H9 (cell line): Measurements from ENCODE around the gene TPPP2. TPM values are rescaled to one million over a fixed set of nuclear protein-coding genes. Genes with fewer than 3 reads are reported as not detected.

Experiments used
- DNase-seq: peaks from one replicate; pipeline ENCODE4 v3.0.0-alpha.2; 2017
- H2AFZ ChIP-seq: one replicate; pipeline ENCODE4 v1.6.1; 2013; ENCODE audit warnings: mild to moderate bottlenecking, low read length, control low read depth, moderate library complexity
- H2AK5ac ChIP-seq: 2 replicates; pipeline ENCODE4 v1.6.1; 2013; ENCODE audit warnings: low read length, control low read depth, mixed read lengths; ENCODE audit not compliant: insufficient read length
- H2BK120ac ChIP-seq: one replicate; pipeline ENCODE4 v1.6.1; 2013; ENCODE audit warnings: low read depth, mild to moderate bottlenecking, low read length, control low read depth, inconsistent platforms; ENCODE audit not compliant: poor library complexity, severe bottlenecking
- H2BK12ac ChIP-seq: 2 replicates; pipeline ENCODE4 v1.6.1; 2013; ENCODE audit warnings: low read length, control low read depth, mixed read lengths, low read depth; ENCODE audit not compliant: insufficient read length
- H2BK15ac ChIP-seq: 2 replicates; pipeline ENCODE4 v1.6.1; 2013; ENCODE audit warnings: low read depth, low read length, control low read depth
- H2BK20ac ChIP-seq: one replicate; pipeline ENCODE4 v1.6.1; 2013; ENCODE audit warnings: low read depth, mild to moderate bottlenecking, low read length, control low read depth, inconsistent platforms; ENCODE audit not compliant: poor library complexity, severe bottlenecking
- H2BK5ac ChIP-seq: 2 replicates; pipeline ENCODE4 v1.6.1; 2013; ENCODE audit warnings: low read length, control low read depth, mixed read lengths; ENCODE audit not compliant: insufficient read length
- H3K14ac ChIP-seq: 2 replicates; pipeline ENCODE4 v1.6.1; 2013; ENCODE audit warnings: low read length, control low read depth; ENCODE audit not compliant: insufficient read depth
- H3K18ac ChIP-seq: 2 replicates; pipeline ENCODE4 v1.6.1; 2013; ENCODE audit warnings: low read depth, mild to moderate bottlenecking, mixed read lengths, low read length, control low read depth; ENCODE audit not compliant: insufficient read length
- H3K23ac ChIP-seq: 2 replicates; pipeline ENCODE4 v1.6.1; 2013; ENCODE audit warnings: low read length, control low read depth, mixed read lengths, low read depth; ENCODE audit not compliant: insufficient read length
- H3K23me2 ChIP-seq: 2 replicates; pipeline ENCODE4 v1.6.1; 2013; ENCODE audit warnings: low read depth, mild to moderate bottlenecking, mixed read lengths, low read length, control low read depth; ENCODE audit not compliant: insufficient read length, poor library complexity, severe bottlenecking
- H3K27ac ChIP-seq: 2 replicates; pipeline ENCODE4 v1.5.1; 2013; ENCODE audit warnings: low read length, control low read depth, mixed read lengths, low read depth; ENCODE audit not compliant: insufficient read length
- H3K27me3 ChIP-seq: 2 replicates; pipeline ENCODE4 v1.6.1; 2013; ENCODE audit warnings: low read length, control low read depth, inconsistent platforms; ENCODE audit not compliant: insufficient read depth
- H3K4ac ChIP-seq: 2 replicates; pipeline ENCODE4 v1.6.1; 2013; ENCODE audit warnings: low read depth, mild to moderate bottlenecking, control low read depth, inconsistent platforms, low read length, moderate library complexity
- H3K4me1 ChIP-seq: 2 replicates; pipeline ENCODE4 v1.6.1; 2013; ENCODE audit warnings: low read length, control low read depth, inconsistent platforms; ENCODE audit not compliant: insufficient read depth
- H3K4me2 ChIP-seq: 2 replicates; pipeline ENCODE4 v1.6.1; 2013; ENCODE audit warnings: low read length, control low read depth, mixed read lengths; ENCODE audit not compliant: insufficient read length, insufficient read depth
- H3K56ac ChIP-seq: 2 replicates; pipeline ENCODE4 v1.6.1; 2013; ENCODE audit warnings: low read depth, mild to moderate bottlenecking, mixed read lengths, low read length, control low read depth; ENCODE audit not compliant: insufficient read length
- H3K79me1 ChIP-seq: 2 replicates; pipeline ENCODE4 v1.6.1; 2013; ENCODE audit warnings: low read depth, mild to moderate bottlenecking, moderate library complexity, low read length, control low read depth, inconsistent platforms; ENCODE audit not compliant: insufficient read depth, poor library complexity, severe bottlenecking
- H3K79me2 ChIP-seq: 2 replicates; pipeline ENCODE4 v1.6.1; 2013; ENCODE audit warnings: low read length, control low read depth, inconsistent platforms; ENCODE audit not compliant: insufficient read depth
- H3K9ac ChIP-seq: 2 replicates; pipeline ENCODE4 v1.6.1; 2013; ENCODE audit warnings: low read length, control low read depth, mixed read lengths; ENCODE audit not compliant: insufficient read length; ENCODE audit errors: extremely low read depth
- H3K9me3 ChIP-seq: one replicate; pipeline ENCODE4 v1.6.1; 2013; ENCODE audit warnings: low read depth, low read length, inconsistent platforms; ENCODE audit not compliant: control insufficient read depth
- H3T11ph ChIP-seq: one replicate; pipeline ENCODE4 v1.6.1; 2013; ENCODE audit warnings: mild to moderate bottlenecking, low read length, control low read depth, inconsistent platforms
- H4K20me1 ChIP-seq: one replicate; pipeline ENCODE4 v1.6.1; 2013; ENCODE audit not compliant: control insufficient read depth, insufficient read length, insufficient read depth
- H4K5ac ChIP-seq: 2 replicates; pipeline ENCODE4 v1.6.1; 2013; ENCODE audit warnings: low read depth, mild to moderate bottlenecking, mixed read lengths, low read length, control low read depth; ENCODE audit not compliant: insufficient read length
- H4K8ac ChIP-seq: replicated peaks from 2 replicates; pipeline ENCODE4 v1.6.1; 2013; ENCODE audit warnings: low read length, control low read depth, mixed read lengths, low read depth; ENCODE audit not compliant: insufficient read length
- H4K91ac ChIP-seq: 2 replicates; pipeline ENCODE4 v1.6.1; 2013; ENCODE audit warnings: low read depth, mild to moderate bottlenecking, moderate library complexity, mixed read lengths, low read length, control low read depth; ENCODE audit not compliant: insufficient read length
- H3K27ac Mint-ChIP-seq, 3 experiments: 2 replicates in 2 of 3; 3 replicates in 1 of 3; pipeline ENCODE4 v1.8.0; 2020 to 2021; ENCODE audit warnings: mixed read lengths in 3 of 3, mild to moderate bottlenecking in 1 of 3, moderate library complexity in 1 of 3
- H3K27me3 Mint-ChIP-seq: 2 replicates; pipeline ENCODE4 v1.8.0; 2021; ENCODE audit warnings: low read depth, mild to moderate bottlenecking, moderate library complexity, mixed read lengths
- H3K36me3 Mint-ChIP-seq, 3 experiments: 2 replicates in 2 of 3; 3 replicates in 1 of 3; pipeline ENCODE4 v1.8.0; 2020 to 2021; ENCODE audit warnings: low read depth in 3 of 3, mixed read lengths in 3 of 3; ENCODE audit not compliant: insufficient read depth in 1 of 3
- H3K4me1 Mint-ChIP-seq, 2 experiments: 2 replicates each; pipeline ENCODE4 v1.8.0; 2020; ENCODE audit warnings: mixed read lengths in 2 of 2
- H3K4me3 Mint-ChIP-seq, 2 experiments: 2 replicates in 1 of 2; 3 replicates in 1 of 2; pipeline ENCODE4 v1.8.0; 2020 to 2021; ENCODE audit warnings: mild to moderate bottlenecking in 2 of 2, mixed read lengths in 2 of 2, moderate library complexity in 1 of 2
- H3K9me3 Mint-ChIP-seq, 2 experiments: 2 replicates in 1 of 2; 3 replicates in 1 of 2; pipeline ENCODE4 v1.8.0; 2020; ENCODE audit warnings: mild to moderate bottlenecking in 2 of 2, mixed read lengths in 2 of 2, moderate library complexity in 1 of 2
- WGBS: extraction: QIAGEN DNeasy Blood & Tissue Kit; methylation state at CpG from one replicate; pipeline ENCODE4 v1.1.7; 2013; ENCODE audit warnings: missing lambda C conversion rate, low lambda C conversion rate, mixed read lengths; ENCODE audit not compliant: insufficient read length; ENCODE audit errors: extremely low coverage; 5-methylcytosine and 5-hydroxymethylcytosine counted together
- total RNA-seq: library from RNA; stranded (reverse); gene quantifications from 2 replicates; pipeline ENCODE4 v1.2.1, GENCODE V29; 2021
- TF ChIP-seq, protein P1 (sequence below): fragments of 200-600 bp; sonication (generic); conservative IDR thresholded peaks from 3 replicates; pipeline ENCODE4 v1.8.0; 2021; ENCODE audit warnings: antibody characterized with exemption, mild to moderate bottlenecking

Gene TPPP2
- total RNA-seq, 1 experiment from 2014 or later = not detected

DNA sequence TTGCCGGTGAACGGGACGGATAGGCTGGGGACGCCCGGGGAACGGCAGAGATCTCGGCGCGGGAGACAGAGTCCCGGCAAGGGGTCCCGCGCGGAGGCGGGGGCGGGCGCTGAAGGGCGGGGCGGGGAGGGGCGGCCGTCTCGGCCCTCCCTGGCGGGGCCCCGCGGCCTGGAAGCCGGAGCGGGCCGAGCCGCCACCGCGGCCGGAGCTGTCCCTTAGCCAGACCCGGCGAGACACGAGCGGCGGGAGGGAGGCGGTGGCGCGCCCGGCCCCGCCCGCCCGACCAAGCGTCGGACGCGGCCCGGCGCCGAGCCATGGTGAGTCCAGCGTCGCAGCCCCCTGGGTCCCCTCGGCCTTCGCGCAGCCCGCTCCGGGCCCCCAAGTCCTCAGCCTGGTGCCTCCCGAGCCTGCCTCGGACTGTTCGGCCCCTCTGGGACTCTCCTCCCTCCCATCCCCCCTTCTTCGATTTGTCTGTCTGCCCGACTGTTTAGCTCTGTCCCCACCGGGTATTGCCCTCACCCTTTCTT, 40.1 kb downstream of the TPPP2 start, which contains the start of gene ARHGEF40:
TSS of gene ARHGEF40 (plus strand) at position 222 of the 527 bp plus-strand sequence. CDS start at position 315, 93 bp downstream.
- peak; percentile 50 for DNase-seq
- H2BK20ac ChIP-seq = no peak within 1 kb of the TSS
- H3K27ac ChIP-seq = no peak within 1 kb of the TSS
- H2BK120ac ChIP-seq = no peak within 1 kb of the TSS
- H2AK5ac ChIP-seq = no peak within 1 kb of the TSS
- Mint-ChIP-seq H3K4me3 (peak within 1 kb of the TSS; percentile 88 to 96), H3K36me3 (peaks cover 20 to 30% (median 25%) of the 10 kb centered on the region in 3 experiments), H3K27me3 (peaks cover 19% of the 10 kb centered on the region), H3K27ac (peak within 1 kb of the TSS; percentile 95 to 98 (median 96)), H3K9me3 (no peaks in the 10 kb centered on the region), H3K4me1 (peaks cover 26 to 30% of the 10 kb centered on the region in 2 experiments)
- H4K20me1 ChIP-seq = no peaks in the 10 kb centered on the region
- H3K56ac ChIP-seq = no peak within 1 kb of the TSS
- no peaks in the 10 kb centered on the region for H3K9me3 ChIP-seq
- H2BK5ac ChIP-seq = no peak within 1 kb of the TSS
- peaks cover 4% of the 10 kb centered on the region; the same call in 1 of the 2 replicates for H3K4me1 ChIP-seq
- no peak within 1 kb of the TSS for H4K5ac ChIP-seq
- no peaks in the 10 kb centered on the region for H3K27me3 ChIP-seq
- no peak within 1 kb of the TSS for H3T11ph ChIP-seq
- H3K23ac ChIP-seq = no peak within 1 kb of the TSS
- peak within 1 kb of the TSS; percentile 69 for H3K18ac ChIP-seq
- H4K91ac ChIP-seq = no peak within 1 kb of the TSS
- peak within 1 kb of the TSS; percentile 39 for H3K9ac ChIP-seq
- peaks cover 31% of the 10 kb centered on the region for H3K23me2 ChIP-seq
- no peak within 1 kb of the TSS for H2BK12ac ChIP-seq
- H3K79me2 ChIP-seq = no peaks in the 10 kb centered on the region
- WGBS = no CpG with 5 or more reads among the region's 63 CpGs
- no peak within 1 kb of the TSS for H2BK15ac ChIP-seq
- peak within 1 kb of the TSS; percentile 85 for H3K4me2 ChIP-seq
- H3K79me1 ChIP-seq = no peaks in the 10 kb centered on the region
- H3K14ac ChIP-seq = peak within 1 kb of the TSS; percentile 74; the same call in 1 of the 2 replicates
- TF ChIP-seq, protein P1, sequence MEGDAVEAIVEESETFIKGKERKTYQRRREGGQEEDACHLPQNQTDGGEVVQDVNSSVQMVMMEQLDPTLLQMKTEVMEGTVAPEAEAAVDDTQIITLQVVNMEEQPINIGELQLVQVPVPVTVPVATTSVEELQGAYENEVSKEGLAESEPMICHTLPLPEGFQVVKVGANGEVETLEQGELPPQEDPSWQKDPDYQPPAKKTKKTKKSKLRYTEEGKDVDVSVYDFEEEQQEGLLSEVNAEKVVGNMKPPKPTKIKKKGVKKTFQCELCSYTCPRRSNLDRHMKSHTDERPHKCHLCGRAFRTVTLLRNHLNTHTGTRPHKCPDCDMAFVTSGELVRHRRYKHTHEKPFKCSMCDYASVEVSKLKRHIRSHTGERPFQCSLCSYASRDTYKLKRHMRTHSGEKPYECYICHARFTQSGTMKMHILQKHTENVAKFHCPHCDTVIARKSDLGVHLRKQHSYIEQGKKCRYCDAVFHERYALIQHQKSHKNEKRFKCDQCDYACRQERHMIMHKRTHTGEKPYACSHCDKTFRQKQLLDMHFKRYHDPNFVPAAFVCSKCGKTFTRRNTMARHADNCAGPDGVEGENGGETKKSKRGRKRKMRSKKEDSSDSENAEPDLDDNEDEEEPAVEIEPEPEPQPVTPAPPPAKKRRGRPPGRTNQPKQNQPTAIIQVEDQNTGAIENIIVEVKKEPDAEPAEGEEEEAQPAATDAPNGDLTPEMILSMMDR = no peak
- no peak within 1 kb of the TSS for H3K4ac ChIP-seq
- H4K8ac ChIP-seq = no peak within 1 kb of the TSS
- H2AFZ ChIP-seq = no peak within 1 kb of the TSS
